Neural cell (in vitro differentiated cells): ENCODE measurements around the gene CD300A. TPM values are rescaled to one million over a fixed set of nuclear protein-coding genes. Genes with fewer than 3 reads are reported as not detected.

Source experiments
- H2AFZ ChIP-seq: fragments of 200-600, 300-800 bp; sonication (generic), shearing (Covaris generic); 2 replicates; pipeline ENCODE4 v1.6.0; 2014; ENCODE audit warnings: low read depth, mild to moderate bottlenecking, antibody characterized with exemption, low read length, moderate library complexity
- H3F3A ChIP-seq: fragments of 200-600 bp; shearing (Covaris generic); 2 replicates; pipeline ENCODE4 v1.6.1; 2016; ENCODE audit warnings: mild to moderate bottlenecking, moderate library complexity, mixed read lengths, antibody characterized with exemption, low read length; ENCODE audit not compliant: insufficient read depth, poor library complexity, severe bottlenecking
- H3K27ac ChIP-seq: fragments of 200-600, 300-800 bp; sonication (generic), shearing (Covaris generic); 2 replicates; pipeline ENCODE4 v1.5.1; 2014; ENCODE audit warnings: mild to moderate bottlenecking, low read length, moderate library complexity
- H3K27me3 ChIP-seq: fragments of 300-800, 200-600 bp; sonication (generic), shearing (Covaris generic); 2 replicates; pipeline ENCODE4 v1.6.0; 2014; ENCODE audit warnings: mild to moderate bottlenecking, low read depth, low read length, moderate library complexity; ENCODE audit not compliant: insufficient read depth
- H3K36me3 ChIP-seq: fragments of 300-800, 200-600 bp; sonication (generic), shearing (Covaris generic); 2 replicates; pipeline ENCODE4 v1.5.1; 2014; ENCODE audit warnings: mild to moderate bottlenecking, antibody characterized with exemption, low read length, moderate library complexity; ENCODE audit not compliant: insufficient read depth
- H3K4me2 ChIP-seq: fragments of 300-800, 200-600 bp; sonication (generic), shearing (Covaris generic); 2 replicates; pipeline ENCODE4 v1.6.0; 2014; ENCODE audit warnings: mild to moderate bottlenecking, low read length
- H3K4me3 ChIP-seq: fragments of 300-800, 200-600 bp; sonication (generic), shearing (Covaris generic); 2 replicates; pipeline ENCODE4 v1.5.1; 2014; ENCODE audit warnings: mild to moderate bottlenecking, low read length, moderate library complexity
- H3K79me2 ChIP-seq: fragments of 200-600 bp; shearing (Covaris generic); replicated peaks from 2 replicates; pipeline ENCODE4 v1.6.0; 2014; ENCODE audit warnings: mild to moderate bottlenecking, low read length, moderate library complexity; ENCODE audit not compliant: insufficient read depth
- H3K9ac ChIP-seq: fragments of 300-800, 200-600 bp; sonication (generic), shearing (Covaris generic); 2 replicates; pipeline ENCODE4 v1.6.1; 2016; ENCODE audit warnings: mild to moderate bottlenecking, low read length, mixed read lengths
- H3K9me2 ChIP-seq: fragments of 200-600 bp; shearing (Covaris generic); 2 replicates; pipeline ENCODE4 v1.6.1; 2016; ENCODE audit warnings: mild to moderate bottlenecking, low read length, mixed read lengths; ENCODE audit not compliant: insufficient read depth
- H3K9me3 ChIP-seq: fragments of 200-600, 300-800 bp; sonication (generic), shearing (Covaris generic); 2 replicates; pipeline ENCODE4 v1.6.1; 2016; ENCODE audit warnings: mild to moderate bottlenecking, mixed run types, low read length, moderate library complexity, mixed read lengths
- H4K20me1 ChIP-seq: fragments of 200-600 bp; shearing (Covaris generic); 2 replicates; pipeline ENCODE4 v1.6.1; 2016; ENCODE audit warnings: mild to moderate bottlenecking, mixed run types; ENCODE audit not compliant: insufficient read depth
- EP300 ChIP-seq: fragments of 450-650 bp; conservative IDR thresholded peaks from 2 replicates; pipeline ENCODE4 v1.6.1; 2014; ENCODE audit warnings: antibody characterized with exemption, mild to moderate bottlenecking, moderate library complexity; ENCODE audit not compliant: poor library complexity, severe bottlenecking
- MXI1 ChIP-seq: fragments of 450-650 bp; conservative IDR thresholded peaks from 2 replicates; pipeline ENCODE4 v1.6.1; 2014; ENCODE audit warnings: antibody characterized with exemption, mild to moderate bottlenecking; ENCODE audit not compliant: poor library complexity, severe bottlenecking
- POLR2AphosphoS5 ChIP-seq: IDR thresholded peaks from 2 replicates; pipeline ENCODE4 v1.6.1; 2012
- RAD21 ChIP-seq: fragments of 450-650 bp; conservative IDR thresholded peaks from 2 replicates; pipeline ENCODE4 v1.6.1; 2014; ENCODE audit warnings: antibody characterized with exemption, mild to moderate bottlenecking, moderate library complexity
- REST ChIP-seq: IDR thresholded peaks from 2 replicates; pipeline ENCODE4 v1.6.1; 2012; ENCODE audit warnings: borderline replicate concordance
- SMC3 ChIP-seq: fragments of 450-650 bp; conservative IDR thresholded peaks from 2 replicates; pipeline ENCODE4 v1.6.1; 2014; ENCODE audit warnings: antibody characterized with exemption, mild to moderate bottlenecking, moderate library complexity; ENCODE audit not compliant: poor library complexity
- TAF1 ChIP-seq: IDR thresholded peaks from 2 replicates; pipeline ENCODE4 v1.6.1; 2012; ENCODE audit warnings: low read depth
- polyA plus RNA-seq: library from polyadenylated mRNA; depleted of rRNA; stranded (reverse); fragments of >200 nt; gene quantifications from 2 replicates; pipeline ENCODE4 v1.2.3, GENCODE V29; 2014

CD300A gene
- polyA plus RNA-seq, 1 donor from 2014 or later = 0.35 TPM

DNA sequence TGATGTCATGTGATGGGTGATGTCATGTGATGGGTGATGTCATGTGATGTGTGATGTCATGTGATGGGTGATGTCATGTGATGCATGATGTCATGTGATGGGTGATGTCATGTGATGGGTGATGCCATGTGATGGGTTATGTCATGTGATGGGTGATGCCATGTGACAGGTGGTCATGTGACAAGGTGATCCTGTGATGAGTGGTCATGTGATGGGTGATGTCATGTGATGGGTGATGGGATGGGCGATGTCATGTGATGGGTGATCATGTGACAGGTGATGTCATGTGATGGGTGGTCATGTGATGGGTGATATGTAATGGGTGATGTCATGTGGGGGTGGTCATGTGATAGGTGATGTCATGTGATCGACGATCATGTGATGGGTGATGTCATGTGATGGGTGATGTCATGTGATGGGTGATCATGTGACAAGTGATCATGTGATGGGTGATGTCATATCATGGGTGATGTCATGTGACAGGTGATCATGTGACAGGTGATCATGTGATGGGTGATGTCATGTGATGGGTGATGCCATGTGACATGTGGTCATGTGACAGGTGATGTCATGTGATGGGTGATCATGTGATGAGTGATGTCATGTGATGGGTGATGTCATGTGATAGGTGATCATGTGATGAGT is 47.7 kb downstream of the CD300A start:
- no peaks in the 10 kb centered on the region for H4K20me1 ChIP-seq
- no peaks in the 10 kb centered on the region for H3K36me3 ChIP-seq
- H2AFZ ChIP-seq = no peak overlapping the region
- H3K27me3 ChIP-seq = no peaks in the 10 kb centered on the region
- no peak overlapping the region for H3K4me2 ChIP-seq
- H3K4me3 ChIP-seq = no peak overlapping the region
- no peaks in the 10 kb centered on the region for H3K9me2 ChIP-seq
- no peaks in the 10 kb centered on the region for H3K9me3 ChIP-seq
- H3F3A ChIP-seq = no peaks in the 10 kb centered on the region
- no peak overlapping the region for H3K27ac ChIP-seq
- no peaks in the 10 kb centered on the region for H3K79me2 ChIP-seq
- no peak overlapping the region for H3K9ac ChIP-seq
- peak; percentile 75 for TF ChIP-seq EP300
- peak; percentile 58 for TF ChIP-seq POLR2AphosphoS5
- TF ChIP-seq REST = no peak

DNA sequence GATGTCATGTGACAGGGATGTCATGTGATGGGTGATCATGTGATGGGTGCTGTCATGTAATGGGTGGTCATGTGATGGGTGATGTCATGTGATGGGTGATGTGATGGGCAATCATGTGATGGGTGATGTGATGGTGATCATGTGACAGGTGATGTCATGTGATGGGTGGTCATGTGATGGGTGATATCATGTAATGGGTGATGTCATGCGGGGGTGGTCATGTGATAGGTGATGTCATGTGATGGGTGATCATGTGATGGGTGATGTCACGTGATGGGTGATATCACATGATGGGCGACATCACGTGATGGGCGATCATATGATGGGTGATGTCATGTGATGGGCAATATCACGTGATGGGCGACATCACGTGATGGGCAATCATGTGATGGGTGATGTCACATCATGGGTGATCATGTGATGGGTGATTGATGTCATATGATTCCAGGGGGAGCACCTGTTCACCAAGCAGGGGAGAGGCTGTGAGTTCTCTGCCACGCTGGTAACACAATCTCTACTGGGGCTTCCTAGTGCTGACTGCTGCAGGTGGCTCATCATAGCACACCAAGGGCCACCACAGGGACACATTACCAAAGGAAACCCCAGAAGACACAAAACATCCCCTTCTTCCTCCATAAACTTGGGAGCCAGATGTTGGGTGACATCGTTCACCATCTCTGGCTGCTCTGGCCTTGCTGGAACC is 48.3 kb downstream of the CD300A start:
- H3K27me3 ChIP-seq = no peaks in the 10 kb centered on the region
- H3K9me3 ChIP-seq = no peaks in the 10 kb centered on the region
- peak; percentile 24 for TF ChIP-seq EP300
- no peak for TF ChIP-seq TAF1
- TF ChIP-seq RAD21 = no peak
- no peak for TF ChIP-seq MXI1
- no peak for TF ChIP-seq REST
- peak; percentile 6 for TF ChIP-seq POLR2AphosphoS5
- no peak for TF ChIP-seq SMC3
- H3K27ac ChIP-seq = no peak overlapping the region
- H3K9ac ChIP-seq = no peak overlapping the region
- no peaks in the 10 kb centered on the region for H4K20me1 ChIP-seq
- H3K4me3 ChIP-seq = no peak overlapping the region
- no peaks in the 10 kb centered on the region for H3K36me3 ChIP-seq
- H2AFZ ChIP-seq = no peak overlapping the region
- no peaks in the 10 kb centered on the region for H3F3A ChIP-seq
- H3K4me2 ChIP-seq = no peak overlapping the region
- no peaks in the 10 kb centered on the region for H3K79me2 ChIP-seq
- H3K9me2 ChIP-seq = no peaks in the 10 kb centered on the region
